HepG2 (cell line): ENCODE results near the gene ZNF500. TPM values are rescaled to one million over a fixed set of nuclear protein-coding genes. Genes with fewer than 3 reads are reported as not detected.

Source experiments
- ATAC-seq: fragments of 200-7000 bp; cut with Tn5 transposase; 3 replicates; pipeline ENCODE4 v1.9.1; 2020; ENCODE audit warnings: mild to moderate bottlenecking, moderate library complexity
- BruUV-seq: library from RNA; stranded (reverse); fragments of 400-500 nt; replicated peaks from 2 replicates; lab custom pipeline; 2021; lab: Mats Ljungman, UMichigan
- CTCF ChIA-PET: fragments of 300-600 bp; formaldehyde crosslinking; extraction: SDS; loops from one replicate; lab custom pipeline; 2021; ENCODE audit warnings: low total read pairs, inconsistent platforms, low intra/inter-chr PET ratio; lab: Yijun Ruan, JAX
- POLR2A ChIA-PET: fragments of 350-600 bp; sonication (Branson Sonifier 250); formaldehyde crosslinking; loops from one replicate; lab custom pipeline; 2020; ENCODE audit warnings: antibody characterized with exemption, inconsistent platforms; lab: Yijun Ruan, JAX
- DNase-seq: peaks from one replicate; pipeline ENCODE4 v3.0.0-alpha.2; 2015; ENCODE audit warnings: low spot score
- FAIRE-seq: peaks from 3 replicates; lab custom pipeline; 2011; peaks lifted over from hg19 to GRCh38; lab: Jason Lieb, UNC
- H2AFZ ChIP-seq: one replicate; pipeline ENCODE4 v1.6.1; 2011; ENCODE audit warnings: low read length, inconsistent platforms
- H3K27ac ChIP-seq: fragments of 300-600 bp; 3 replicates; pipeline ENCODE4 v1.8.0; 2011; ENCODE audit warnings: mixed run types, mild to moderate bottlenecking, mixed read lengths, low read length, inconsistent platforms; ENCODE audit not compliant: insufficient read depth; ENCODE audit errors: extremely low read length
- H3K27me3 ChIP-seq, 2 experiments: fragments of 200-600 bp in 1 of 2; 2 replicates in 1 of 2; 3 replicates in 1 of 2; pipeline versions ENCODE4 v1.6.0 to v1.8.0; 2011; ENCODE audit warnings: low read length in 2 of 2, mild to moderate bottlenecking in 2 of 2, moderate library complexity in 2 of 2, inconsistent platforms in 1 of 2; ENCODE audit not compliant: insufficient read depth in 2 of 2, control insufficient read depth in 1 of 2
- H3K36me3 ChIP-seq, 2 experiments: fragments of 200-600 bp in 1 of 2; replicated peaks in 1 of 2; 2 replicates in 1 of 2; 3 replicates in 1 of 2; pipeline versions ENCODE4 v1.5.1 to v1.8.0; 2011; ENCODE audit warnings: low read length in 2 of 2, inconsistent platforms in 1 of 2; ENCODE audit not compliant: insufficient read depth in 2 of 2, control insufficient read depth in 1 of 2
- H3K4me1 ChIP-seq: 2 replicates; pipeline ENCODE4 v1.5.1; 2012; ENCODE audit warnings: low read length, inconsistent platforms; ENCODE audit not compliant: insufficient read depth
- H3K4me2 ChIP-seq: 2 replicates; pipeline ENCODE4 v1.6.0; 2011; ENCODE audit warnings: low read depth, low read length, inconsistent platforms
- H3K4me3 ChIP-seq, 3 experiments: fragments of 200-600 bp in 1 of 3; sonication (generic), shearing (Covaris generic) in 1 of 3; replicated peaks in 1 of 3; 2 replicates each; pipeline ENCODE4 v1.5.1; 2011 to 2016; ENCODE audit warnings: low read length in 3 of 3, inconsistent platforms in 2 of 3, low read depth in 2 of 3, mild to moderate bottlenecking in 2 of 3, control low read depth in 1 of 3, mixed read lengths in 1 of 3; ENCODE audit not compliant: insufficient read depth in 1 of 3
- H3K79me2 ChIP-seq: one replicate; pipeline ENCODE4 v1.6.1; 2011; ENCODE audit warnings: low read length, inconsistent platforms; ENCODE audit not compliant: insufficient read depth
- H3K9ac ChIP-seq: 2 replicates; pipeline ENCODE4 v1.6.0; 2011; ENCODE audit warnings: mild to moderate bottlenecking, low read depth, low read length, inconsistent platforms; ENCODE audit not compliant: insufficient read depth
- H3K9me3 ChIP-seq: 2 replicates; pipeline ENCODE4 v1.5.1; 2012; ENCODE audit warnings: mild to moderate bottlenecking, low read length
- H4K20me1 ChIP-seq: 2 replicates; pipeline ENCODE4 v1.6.0; 2011; ENCODE audit warnings: inconsistent platforms, mild to moderate bottlenecking, low read length, moderate library complexity; ENCODE audit not compliant: insufficient read depth
- FOXP1 ChIP-seq, 2 experiments: fragments of 450-650 bp in 1 of 2; IDR thresholded peaks; 2 replicates each; pipeline ENCODE4 v1.6.1; 2017 to 2018; ENCODE audit warnings: antibody characterized with exemption in 1 of 2
- HNF4G ChIP-seq, 2 experiments: sonication (generic) in 1 of 2; formaldehyde crosslinking in 1 of 2; IDR thresholded peaks; 2 replicates each; pipeline versions ENCODE4 v1.4.0 to v1.6.1; 2011 to 2020; ENCODE audit warnings: borderline replicate concordance in 2 of 2, low read depth in 2 of 2, mild to moderate bottlenecking in 2 of 2, low read length in 1 of 2, missing genetic modification reagents in 1 of 2, moderate library complexity in 1 of 2
- MED1 ChIP-seq: sonication (generic); formaldehyde crosslinking; IDR thresholded peaks from 2 replicates; pipeline ENCODE4 v1.4.0; 2020; ENCODE audit warnings: missing genetic modification reagents
- NFE2L2 ChIP-seq: fragments of 150-350 bp; IDR thresholded peaks from 2 replicates; pipeline ENCODE4 v1.6.1; 2014; ENCODE audit warnings: low read length
- SATB2 ChIP-seq: sonication (generic); formaldehyde crosslinking; IDR thresholded peaks from 2 replicates; pipeline ENCODE4 v1.5.0; 2020; ENCODE audit warnings: missing genetic modification reagents
- TEAD2 ChIP-seq: sonication (generic); formaldehyde crosslinking; IDR thresholded peaks from 2 replicates; pipeline ENCODE4 v1.9.0; 2021; ENCODE audit warnings: missing genetic modification reagents
- ZBTB7B ChIP-seq: sonication (generic); formaldehyde crosslinking; IDR thresholded peaks from 2 replicates; pipeline ENCODE4 v1.4.0; 2020; ENCODE audit warnings: missing genetic modification reagents
- ZNF570 ChIP-seq: sonication (generic); formaldehyde crosslinking; IDR thresholded peaks from 2 replicates; pipeline ENCODE4 v1.4.0; 2020; ENCODE audit warnings: mild to moderate bottlenecking, missing genetic modification reagents, borderline replicate concordance
- ZNF660 ChIP-seq: sonication (generic); formaldehyde crosslinking; IDR thresholded peaks from 2 replicates; pipeline ENCODE4 v1.5.1; 2020; ENCODE audit warnings: mild to moderate bottlenecking, low read depth, missing genetic modification reagents, borderline replicate concordance
- ZNF75D ChIP-seq: sonication (generic); formaldehyde crosslinking; IDR thresholded peaks from 2 replicates; pipeline ENCODE4 v1.8.1; 2023; ENCODE audit warnings: missing genetic modification reagents, mild to moderate bottlenecking, borderline replicate concordance
- ZNF782 ChIP-seq: sonication (generic); formaldehyde crosslinking; IDR thresholded peaks from 2 replicates; pipeline ENCODE4 v1.4.0; 2020; ENCODE audit warnings: missing genetic modification reagents, mild to moderate bottlenecking, borderline replicate concordance
- WGBS: methylation state at CpG from one replicate; pipeline ENCODE4 v1.1.6; 2017; ENCODE audit warnings: low lambda C conversion rate; 5-methylcytosine and 5-hydroxymethylcytosine counted together
- in situ Hi-C: cut with HindIII; loops from 2 replicates; pipeline ENCODE4 v1.10.0; 2017; ENCODE audit warnings: low pct_unique_long_range_greater_than_20kb; ENCODE audit not compliant: extremely low pct_ligation_motif_present
- intact Hi-C: fragments of 100-400 bp; cut with micrococcal nuclease; formaldehyde crosslinking; loops from one replicate; pipeline ENCODE4 v1.10.0; 2022; ENCODE audit not compliant: unreplicated experiment
- polyA plus RNA-seq, 8 experiments: library from polyadenylated mRNA; depleted of rRNA in 3 of 8; stranded (reverse) in 7 of 8; unstranded in 1 of 8; fragments of >200 nt; fragmentation: Illumina TruSeq in 4 of 8; extraction: Trizol in 4 of 8; gene quantifications; 2 replicates each; pipeline versions ENCODE4 v1.2.1 to v1.2.3, GENCODE V29; 2011 to 2016; ENCODE audit warnings: low read depth in 4 of 8, missing spikeins in 1 of 8, mixed read lengths in 1 of 8; ENCODE audit not compliant: insufficient read depth in 1 of 8
- total RNA-seq, 5 experiments: library from RNA; depleted of rRNA; stranded (reverse); fragments of >200 nt; fragmentation: Illumina TruSeq; extraction: Trizol; gene quantifications; 2 replicates each; pipeline ENCODE4 v1.2.3, GENCODE V29; 2016; ENCODE audit warnings: low read depth in 1 of 5
- TF ChIP-seq, protein P1 (sequence below): sonication (generic); formaldehyde crosslinking; IDR thresholded peaks from 2 replicates; pipeline ENCODE4 v1.4.0; 2020; ENCODE audit warnings: mild to moderate bottlenecking, missing genetic modification reagents
- TF ChIP-seq, protein P2 (sequence below): sonication (generic); formaldehyde crosslinking; IDR thresholded peaks from 2 replicates; pipeline ENCODE4 v1.5.1; 2020; ENCODE audit warnings: missing genetic modification reagents, mild to moderate bottlenecking, borderline replicate concordance
- TF ChIP-seq, protein P3 (sequence below): sonication (generic); formaldehyde crosslinking; IDR thresholded peaks from 2 replicates; pipeline ENCODE4 v1.5.0; 2020; ENCODE audit warnings: missing genetic modification reagents
- TF ChIP-seq, protein P4 (sequence below): sonication (generic); formaldehyde crosslinking; conservative IDR thresholded peaks from 2 replicates; pipeline ENCODE4 v1.8.0; 2022; ENCODE audit warnings: mild to moderate bottlenecking, moderate library complexity, missing genetic modification reagents

ZNF500 gene
- total and polyA plus RNA-seq, 2 of the 13 experiments (the other 11 are each of a cell fraction or from before 2014, with no cell fraction given) = 6.1 to 12.2 TPM

DNA sequence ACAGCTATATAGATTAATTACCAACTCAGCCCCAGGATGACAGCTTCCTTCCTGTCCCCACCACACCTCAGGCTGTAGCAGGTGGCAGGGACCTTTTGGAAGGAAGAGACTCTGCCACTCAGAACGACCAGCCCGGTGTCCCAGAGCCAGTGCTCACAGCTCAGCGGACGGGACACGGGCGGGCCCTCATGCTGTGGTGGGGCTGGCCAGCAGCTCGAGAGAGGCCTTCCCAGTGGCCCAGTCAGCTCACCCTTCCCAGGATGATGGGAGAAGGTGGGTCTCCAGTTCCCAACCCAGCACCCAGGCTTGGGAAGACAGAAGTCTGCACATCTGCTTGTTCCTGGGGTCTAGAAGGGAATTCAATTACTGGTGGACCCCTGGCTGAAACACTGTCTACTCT is 63.1 kb downstream of the ZNF500 start:
- ChIA-PET POLR2A (interaction anchor here (0.7 kb wide), 1 partner anchor 350 kb away, joined by 3 read pairs; no protein-coding TSS in a partner anchor), CTCF (no interaction called here)
- Histone ChIP-seq H3K4me2 (no peak overlapping the region), H2AFZ (no peak overlapping the region), H3K27me3 (no peaks in the 10 kb centered on the region), H4K20me1 (no peaks in the 10 kb centered on the region), H3K79me2 (no peaks in the 10 kb centered on the region)
- DNase-seq (no peak), FAIRE-seq (no peak), ATAC-seq (no peak)
- in situ Hi-C loops = no loop called here
- BruUV-seq = no TSS peak
- 100% methylated on average over 3 of the region's 7 CpGs for WGBS
- TF ChIP-seq TEAD2 (CRISPR knock-in tag) (no peak), NFE2L2 (no peak)
- TF ChIP-seq, protein P1, sequence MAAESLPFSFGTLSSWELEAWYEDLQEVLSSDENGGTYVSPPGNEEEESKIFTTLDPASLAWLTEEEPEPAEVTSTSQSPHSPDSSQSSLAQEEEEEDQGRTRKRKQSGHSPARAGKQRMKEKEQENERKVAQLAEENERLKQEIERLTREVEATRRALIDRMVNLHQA (CRISPR knock-in tag) = no peak
- TF ChIP-seq, protein P2, sequence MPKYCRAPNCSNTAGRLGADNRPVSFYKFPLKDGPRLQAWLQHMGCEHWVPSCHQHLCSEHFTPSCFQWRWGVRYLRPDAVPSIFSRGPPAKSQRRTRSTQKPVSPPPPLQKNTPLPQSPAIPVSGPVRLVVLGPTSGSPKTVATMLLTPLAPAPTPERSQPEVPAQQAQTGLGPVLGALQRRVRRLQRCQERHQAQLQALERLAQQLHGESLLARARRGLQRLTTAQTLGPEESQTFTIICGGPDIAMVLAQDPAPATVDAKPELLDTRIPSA (CRISPR knock-in tag) = no peak
- TF ChIP-seq, all 625 proteins: peak for 0
- Histone ChIP-seq H3K36me3 (peaks cover 33 to 61% of the 10 kb centered on the region in 2 experiments), H3K27ac (no peak overlapping the region), H3K4me1 (peaks cover 18% of the 10 kb centered on the region), H3K9ac (no peak overlapping the region), H3K9me3 (no peaks in the 10 kb centered on the region), H3K4me3 (no peak overlapping the region)
- intact Hi-C loops = no loop called here

DNA sequence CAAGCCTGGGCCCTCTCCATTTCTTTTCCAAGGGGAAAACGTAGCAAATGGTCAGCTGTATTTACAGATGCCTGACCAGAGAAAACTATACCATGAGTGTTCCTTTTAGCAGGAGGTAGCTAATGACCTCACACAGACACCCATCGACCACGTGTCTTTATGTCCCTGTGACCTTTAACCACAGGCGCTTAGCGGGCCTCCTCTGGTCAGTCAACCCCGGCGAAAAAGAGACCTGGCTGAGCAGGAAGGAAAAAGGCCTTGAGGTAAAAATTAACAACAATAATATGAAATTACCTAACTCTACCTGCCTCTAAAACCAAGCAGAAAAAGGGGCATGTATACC is 64.5 kb downstream of the ZNF500 start:
- peak; percentile 43 for ATAC-seq
- TF ChIP-seq, protein P3, sequence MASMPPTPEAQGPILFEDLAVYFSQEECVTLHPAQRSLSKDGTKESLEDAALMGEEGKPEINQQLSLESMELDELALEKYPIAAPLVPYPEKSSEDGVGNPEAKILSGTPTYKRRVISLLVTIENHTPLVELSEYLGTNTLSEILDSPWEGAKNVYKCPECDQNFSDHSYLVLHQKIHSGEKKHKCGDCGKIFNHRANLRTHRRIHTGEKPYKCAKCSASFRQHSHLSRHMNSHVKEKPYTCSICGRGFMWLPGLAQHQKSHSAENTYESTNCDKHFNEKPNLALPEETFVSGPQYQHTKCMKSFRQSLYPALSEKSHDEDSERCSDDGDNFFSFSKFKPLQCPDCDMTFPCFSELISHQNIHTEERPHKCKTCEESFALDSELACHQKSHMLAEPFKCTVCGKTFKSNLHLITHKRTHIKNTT = no peak
- TF ChIP-seq ZBTB7B (CRISPR knock-in tag) (no peak), ZNF782 (no peak), SATB2 (CRISPR knock-in tag) (no peak), ZNF75D (no peak), MED1 (peak; percentile 51; the same call in 1 of the 2 replicates), ZNF660 (CRISPR knock-in tag) (no peak), HNF4G (IDR thresholded peaks at IDR 0.05; ENCODE audit: borderline replicate concordance, low read depth, low read length) (no peak), HNF4G (CRISPR knock-in tag; IDR thresholded peaks at IDR 0.05; ENCODE audit: borderline replicate concordance, low read depth) (no peak), FOXP1 (IDR thresholded peaks at IDR 0.05) (no peak), FOXP1 (CRISPR knock-in tag; IDR thresholded peaks at IDR 0.05) (no peak), ZNF570 (no peak)
- TF ChIP-seq, protein P4, sequence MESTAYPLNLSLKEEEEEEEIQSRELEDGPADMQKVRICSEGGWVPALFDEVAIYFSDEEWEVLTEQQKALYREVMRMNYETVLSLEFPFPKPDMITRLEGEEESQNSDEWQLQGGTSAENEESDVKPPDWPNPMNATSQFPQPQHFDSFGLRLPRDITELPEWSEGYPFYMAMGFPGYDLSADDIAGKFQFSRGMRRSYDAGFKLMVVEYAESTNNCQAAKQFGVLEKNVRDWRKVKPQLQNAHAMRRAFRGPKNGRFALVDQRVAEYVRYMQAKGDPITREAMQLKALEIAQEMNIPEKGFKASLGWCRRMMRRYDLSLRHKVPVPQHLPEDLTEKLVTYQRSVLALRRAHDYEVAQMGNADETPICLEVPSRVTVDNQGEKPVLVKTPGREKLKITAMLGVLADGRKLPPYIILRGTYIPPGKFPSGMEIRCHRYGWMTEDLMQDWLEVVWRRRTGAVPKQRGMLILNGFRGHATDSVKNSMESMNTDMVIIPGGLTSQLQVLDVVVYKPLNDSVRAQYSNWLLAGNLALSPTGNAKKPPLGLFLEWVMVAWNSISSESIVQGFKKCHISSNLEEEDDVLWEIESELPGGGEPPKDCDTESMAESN (CRISPR knock-in tag) = no peak

More for the DNA sequence above, 64.5 kb downstream of the ZNF500 start:
- H3K9ac ChIP-seq = peak overlapping the region; percentile 53; the same call in 1 of the 2 replicates
- 35% methylated on average over 7 of the region's 7 CpGs for WGBS
- H3K27me3 ChIP-seq = no peaks in the 10 kb centered on the region
- H2AFZ ChIP-seq = peak overlapping the region; percentile 11
- H3K4me1 ChIP-seq = peaks cover 26% of the 10 kb centered on the region
- H3K4me2 ChIP-seq = peak overlapping the region; percentile 41
- H4K20me1 ChIP-seq = no peaks in the 10 kb centered on the region
- in situ Hi-C loops = no loop called here
- ChIA-PET POLR2A (interaction anchor here (1.6 kb wide), 1 partner anchor 9 kb away, joined by 8 read pairs; the partner anchor contains the start of gene NUDT16L1), CTCF (no interaction called here)
- no TSS peak for BruUV-seq
- intact Hi-C loops = no loop called here
- peak overlapping the region; percentile 67 for H3K27ac ChIP-seq
- peaks cover 36 to 65% of the 10 kb centered on the region in 2 experiments for H3K36me3 ChIP-seq
- no peaks in the 10 kb centered on the region for H3K79me2 ChIP-seq
- FAIRE-seq (peak; percentile 18), DNase-seq (peak; percentile 44)
- no peak overlapping the region for H3K4me3 ChIP-seq
- H3K9me3 ChIP-seq = no peaks in the 10 kb centered on the region
